Thyroid gland (tissue), 4 donors: ENCODE data around the gene CTSE.

Experiments
- POLR2A ChIP-seq, 2 donors: fragments of 450-650 bp; IDR thresholded peaks; one replicate each; pipeline ENCODE4 v1.6.1; 2017; ENCODE audit warnings: antibody characterized with exemption in 2 of 2, mild to moderate bottlenecking in 2 of 2, moderate library complexity in 1 of 2
- TF ChIP-seq, protein P1 (sequence below), 6 experiments: fragments of 200-600 bp in 3 of 6; fragments of 450-650 bp in 3 of 6; sonication (generic) in 3 of 6; IDR thresholded peaks; one replicate each; pipeline ENCODE4 v1.5.1; 2016 to 2019; ENCODE audit warnings: antibody characterized with exemption in 6 of 6, mild to moderate bottlenecking in 2 of 6, inconsistent platforms in 1 of 6, moderate library complexity in 1 of 6

DNA sequence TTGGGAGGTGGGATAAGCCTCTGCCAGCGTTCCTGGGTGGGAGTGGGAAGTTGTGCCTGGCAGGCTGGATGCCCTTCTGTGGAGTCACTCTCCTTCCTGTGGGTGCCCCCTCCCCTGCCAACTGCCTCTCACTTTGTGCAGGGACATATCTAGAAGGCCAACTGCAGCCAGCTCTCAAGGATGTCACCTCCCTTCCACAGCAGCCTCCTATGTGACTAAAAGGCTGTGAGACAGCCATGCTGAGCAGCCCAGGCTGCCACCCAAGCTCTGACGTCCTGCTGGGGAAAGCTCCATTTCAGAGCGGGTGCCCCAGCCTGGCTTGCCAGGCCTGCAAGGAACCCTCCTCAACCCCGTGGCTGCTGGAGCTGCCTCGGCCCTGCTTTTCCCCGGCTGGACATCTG lies 60.9 kb downstream of the CTSE start:
- no peak for TF ChIP-seq POLR2A (IDR thresholded peaks at IDR 0.05)
- TF ChIP-seq, protein P1, sequence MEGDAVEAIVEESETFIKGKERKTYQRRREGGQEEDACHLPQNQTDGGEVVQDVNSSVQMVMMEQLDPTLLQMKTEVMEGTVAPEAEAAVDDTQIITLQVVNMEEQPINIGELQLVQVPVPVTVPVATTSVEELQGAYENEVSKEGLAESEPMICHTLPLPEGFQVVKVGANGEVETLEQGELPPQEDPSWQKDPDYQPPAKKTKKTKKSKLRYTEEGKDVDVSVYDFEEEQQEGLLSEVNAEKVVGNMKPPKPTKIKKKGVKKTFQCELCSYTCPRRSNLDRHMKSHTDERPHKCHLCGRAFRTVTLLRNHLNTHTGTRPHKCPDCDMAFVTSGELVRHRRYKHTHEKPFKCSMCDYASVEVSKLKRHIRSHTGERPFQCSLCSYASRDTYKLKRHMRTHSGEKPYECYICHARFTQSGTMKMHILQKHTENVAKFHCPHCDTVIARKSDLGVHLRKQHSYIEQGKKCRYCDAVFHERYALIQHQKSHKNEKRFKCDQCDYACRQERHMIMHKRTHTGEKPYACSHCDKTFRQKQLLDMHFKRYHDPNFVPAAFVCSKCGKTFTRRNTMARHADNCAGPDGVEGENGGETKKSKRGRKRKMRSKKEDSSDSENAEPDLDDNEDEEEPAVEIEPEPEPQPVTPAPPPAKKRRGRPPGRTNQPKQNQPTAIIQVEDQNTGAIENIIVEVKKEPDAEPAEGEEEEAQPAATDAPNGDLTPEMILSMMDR (IDR thresholded peaks at IDR 0.05), result no peak
